HG02943 (cell line): ENCODE data around the gene CLEC12A.
"Not testable (repeated sequence)": the region's sequence is repeated elsewhere in the genome, so short reads cannot be mapped to it uniquely, and the experiment has no call there.

ENCODE experiments used
- ATAC-seq: cut with Tn5 transposase; IDR thresholded peaks from one replicate; pipeline ENCODE4 v1.9.1; 2021; ENCODE audit warnings: mild to moderate bottlenecking, low read depth, moderate library complexity; ENCODE audit not compliant: unreplicated experiment

Gene CLEC12A

GRCh38 chr12:9961901-9962300, 9.3 kb upstream of the CLEC12A start:
- no peak for ATAC-seq

GRCh38 chr12:9969673-9970072, 1.5 kb upstream of the CLEC12A start:
- no peak for ATAC-seq

- no peak for ATAC-seq
Observed at GRCh38 chr12:9973949-9974348, 2.7 kb downstream of the CLEC12A start.

GRCh38 chr12:9974731-9975130, 3.5 kb downstream of the CLEC12A start:
- not testable (repeated sequence) for ATAC-seq

- no peak for ATAC-seq
Observed at GRCh38 chr12:9975614-9976013, 4.4 kb downstream of the CLEC12A start.

- not testable (repeated sequence) for ATAC-seq
Observed at GRCh38 chr12:9976626-9977025, 5.4 kb downstream of the CLEC12A start.

GRCh38 chr12:9977916-9978315, 6.7 kb downstream of the CLEC12A start:
- ATAC-seq, result no peak

GRCh38 chr12:9980126-9980525, 8.9 kb downstream of the CLEC12A start:
- no peak for ATAC-seq

- no peak for ATAC-seq
Observed at GRCh38 chr12:9991876-9992275, 20.7 kb downstream of the CLEC12A start.

GRCh38 chr12:9992296-9992695, 21.1 kb downstream of the CLEC12A start:
- no peak for ATAC-seq

GRCh38 chr12:9999016-9999415, 27.8 kb downstream of the CLEC12A start, which contains the start of gene CLEC1B:
Gene CLEC1B, minus strand, starts transcription at chr12:9999121. Its CDS starts 21 bp downstream, at chr12:9999100.
- ATAC-seq, result no peak

- no peak for ATAC-seq
Observed at GRCh38 chr12:10001171-10001776, 30.1 kb downstream of the CLEC12A start.

- ATAC-seq, result no peak
Observed at GRCh38 chr12:10012630-10013330, 41.6 kb downstream of the CLEC12A start.

GRCh38 chr12:10015450-10015849, 44.2 kb downstream of the CLEC12A start:
- no peak for ATAC-seq

GRCh38 chr12:10016881-10017280, 45.7 kb downstream of the CLEC12A start:
- no peak for ATAC-seq

- ATAC-seq, result no peak
Observed at GRCh38 chr12:10018386-10018785, 47.2 kb downstream of the CLEC12A start.

GRCh38 chr12:10021342-10021741, 50.1 kb downstream of the CLEC12A start:
- no peak for ATAC-seq

- no peak for ATAC-seq
Observed at GRCh38 chr12:10025236-10025635, 54.0 kb downstream of the CLEC12A start.

- ATAC-seq, result not testable (repeated sequence)
Observed at GRCh38 chr12:10026666-10027065, 55.5 kb downstream of the CLEC12A start.

- no peak for ATAC-seq
Observed at GRCh38 chr12:10027311-10027710, 56.1 kb downstream of the CLEC12A start.

GRCh38 chr12:10027721-10028120, 56.5 kb downstream of the CLEC12A start:
- ATAC-seq, result no peak

- ATAC-seq, result no peak
Observed at GRCh38 chr12:10030446-10030845, 59.2 kb downstream of the CLEC12A start, which contains the start of gene CLEC9A. Gene CLEC9A, plus strand, starts transcription at chr12:10030682. Its CDS starts 22,006 bp downstream, at chr12:10052688.
